Measurements from ENCODE around the gene FAM3C. TPM values are rescaled to one million over a fixed set of nuclear protein-coding genes. Genes with fewer than 3 reads are reported as not detected.
"Not testable (repeated sequence)": the region's sequence is repeated elsewhere in the genome, so short reads cannot be mapped to it uniquely, and the experiment has no call there.

FAM3C gene
- total and polyA plus RNA-seq, 2 experiments from 2014 or later: 38.6 to 52.4 TPM

- peaks cover 7% of the 10 kb centered on the region for H3K4me1 ChIP-seq (ENCODE audit: insufficient read depth)
- H3K36me3 ChIP-seq (ENCODE audit: low read depth): no peaks in the 10 kb centered on the region
- no peaks in the 10 kb centered on the region; the same call in 1 of the 2 replicates for H3K27me3 ChIP-seq (replicated peaks; ENCODE audit: insufficient read depth)
- no peak overlapping the region for H3K4me3 ChIP-seq
- no peak overlapping the region for H3K4me2 ChIP-seq (ENCODE audit: unreplicated experiment)
- TF ChIP-seq EZH2 (IDR thresholded peaks at IDR 0.05; ENCODE audit: insufficient read depth, poor library complexity, severe bottlenecking) (no peak), EZH2phosphoT487 (IDR thresholded peaks at IDR 0.05; ENCODE audit: insufficient read depth, low read depth) (no peak)
- no peaks in the 10 kb centered on the region for H3K79me2 ChIP-seq (ENCODE audit: insufficient read depth)
- DNase-seq: no peak
- WGBS, 2 experiments (ENCODE audit: low coverage in 1 of 2, low lambda C conversion rate in 2 of 2, missing lambda C conversion rate in 2 of 2): 68 to 77% methylated on average over 6 of the region's 6 CpGs
- H3K9ac ChIP-seq: no peak overlapping the region
- H2AFZ ChIP-seq: no peak overlapping the region
- H3K9me3 ChIP-seq (ENCODE audit: low read depth): no peaks in the 10 kb centered on the region
- H3K27ac ChIP-seq: no peak overlapping the region
- H4K20me1 ChIP-seq (ENCODE audit: insufficient read depth): no peaks in the 10 kb centered on the region
- no peaks in the 10 kb centered on the region for H3K9me2 ChIP-seq (ENCODE audit: insufficient read depth)
- no peaks in the 10 kb centered on the region for H3F3A ChIP-seq (ENCODE audit: insufficient read depth)
- in situ Hi-C loops (cut with MboI): no loop called here
Observed at GRCh38 chr7:121437470-121437869, 41.4 kb upstream of the FAM3C start.

DNA sequence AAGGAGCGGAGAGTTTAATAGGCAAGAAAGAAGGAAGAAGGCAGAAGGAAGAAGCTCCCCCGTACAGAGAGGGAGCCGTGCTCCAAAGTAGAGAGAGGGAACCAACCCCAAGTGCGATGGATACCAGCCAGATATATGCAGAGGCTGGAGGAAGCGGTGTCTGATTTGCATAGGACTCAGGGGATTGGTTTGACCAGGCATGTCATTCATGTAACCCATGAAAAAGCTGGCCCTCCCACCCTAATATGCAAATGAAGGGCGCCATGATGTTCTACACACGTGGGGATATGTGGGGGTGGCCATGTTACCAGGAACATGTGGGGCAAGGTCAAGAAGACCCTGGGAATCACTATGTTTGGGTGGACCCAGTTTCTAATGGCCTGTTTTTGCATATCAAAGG is 40.6 kb upstream of the FAM3C start:
- Histone ChIP-seq H3K79me2 (ENCODE audit: insufficient read depth) (no peaks in the 10 kb centered on the region), H3K9me2 (ENCODE audit: insufficient read depth) (no peaks in the 10 kb centered on the region), H3K36me3 (ENCODE audit: low read depth) (no peaks in the 10 kb centered on the region), H3K9ac (no peak overlapping the region), H4K20me1 (ENCODE audit: insufficient read depth) (no peaks in the 10 kb centered on the region), H3K27ac (no peak overlapping the region), H3K4me1 (ENCODE audit: insufficient read depth) (peaks cover 7% of the 10 kb centered on the region), H3K4me2 (ENCODE audit: unreplicated experiment) (no peak overlapping the region), H3F3A (ENCODE audit: insufficient read depth) (no peaks in the 10 kb centered on the region), H3K4me3 (no peak overlapping the region), H3K27me3 (replicated peaks; ENCODE audit: insufficient read depth) (no peaks in the 10 kb centered on the region; the same call in 1 of the 2 replicates), H3K9me3 (ENCODE audit: low read depth) (no peaks in the 10 kb centered on the region), H2AFZ (no peak overlapping the region)
- in situ Hi-C loops (cut with MboI): no loop called here
- WGBS, 2 experiments (ENCODE audit: low coverage in 1 of 2, low lambda C conversion rate in 2 of 2, missing lambda C conversion rate in 2 of 2): 80 to 87% methylated on average over 7 of the region's 7 CpGs
- TF ChIP-seq EZH2phosphoT487 (IDR thresholded peaks at IDR 0.05; ENCODE audit: insufficient read depth, low read depth) (no peak), EZH2 (IDR thresholded peaks at IDR 0.05; ENCODE audit: insufficient read depth, poor library complexity, severe bottlenecking) (no peak)
- no peak for DNase-seq

- 87 to 93% methylated on average over 1 of the region's 1 CpG for WGBS, 2 experiments (ENCODE audit: low coverage in 1 of 2, low lambda C conversion rate in 2 of 2, missing lambda C conversion rate in 2 of 2)
- Histone ChIP-seq H3K79me2 (ENCODE audit: insufficient read depth) (no peaks in the 10 kb centered on the region), H3F3A (ENCODE audit: insufficient read depth) (no peaks in the 10 kb centered on the region), H3K4me2 (ENCODE audit: unreplicated experiment) (no peak overlapping the region), H3K36me3 (ENCODE audit: low read depth) (no peaks in the 10 kb centered on the region), H4K20me1 (ENCODE audit: insufficient read depth) (no peaks in the 10 kb centered on the region), H3K27ac (no peak overlapping the region), H3K4me1 (ENCODE audit: insufficient read depth) (peaks cover 7% of the 10 kb centered on the region), H3K9me3 (ENCODE audit: low read depth) (no peaks in the 10 kb centered on the region), H3K27me3 (replicated peaks; ENCODE audit: insufficient read depth) (no peaks in the 10 kb centered on the region; the same call in 1 of the 2 replicates), H2AFZ (no peak overlapping the region), H3K9me2 (ENCODE audit: insufficient read depth) (no peaks in the 10 kb centered on the region), H3K4me3 (no peak overlapping the region), H3K9ac (no peak overlapping the region)
- TF ChIP-seq EZH2 (IDR thresholded peaks at IDR 0.05; ENCODE audit: insufficient read depth, poor library complexity, severe bottlenecking) (no peak), EZH2phosphoT487 (IDR thresholded peaks at IDR 0.05; ENCODE audit: insufficient read depth, low read depth) (no peak)
- in situ Hi-C loops (cut with MboI): no loop called here
- no peak for DNase-seq
Observed at GRCh38 chr7:121436136-121436535, 40.0 kb upstream of the FAM3C start.

GRCh38 chr7:121433775-121434174 is 37.7 kb upstream of the FAM3C start:
- no peaks in the 10 kb centered on the region for H3F3A ChIP-seq (ENCODE audit: insufficient read depth)
- TF ChIP-seq EZH2phosphoT487 (IDR thresholded peaks at IDR 0.05; ENCODE audit: insufficient read depth, low read depth) (no peak), EZH2 (IDR thresholded peaks at IDR 0.05; ENCODE audit: insufficient read depth, poor library complexity, severe bottlenecking) (no peak)
- H3K9me3 ChIP-seq (ENCODE audit: low read depth): no peaks in the 10 kb centered on the region
- no peak overlapping the region for H3K9ac ChIP-seq
- H3K79me2 ChIP-seq (ENCODE audit: insufficient read depth): no peaks in the 10 kb centered on the region
- no peak for DNase-seq
- H3K27ac ChIP-seq: no peak overlapping the region
- WGBS, 2 experiments (ENCODE audit: low coverage in 1 of 2, low lambda C conversion rate in 2 of 2, missing lambda C conversion rate in 2 of 2): 74 to 77% methylated on average over 2 of the region's 2 CpGs
- H3K36me3 ChIP-seq (ENCODE audit: low read depth): no peaks in the 10 kb centered on the region
- no peak overlapping the region for H3K4me3 ChIP-seq
- in situ Hi-C loops (cut with MboI): no loop called here
- no peaks in the 10 kb centered on the region; the same call in 1 of the 2 replicates for H3K27me3 ChIP-seq (replicated peaks; ENCODE audit: insufficient read depth)
- no peaks in the 10 kb centered on the region for H4K20me1 ChIP-seq (ENCODE audit: insufficient read depth)
- H3K9me2 ChIP-seq (ENCODE audit: insufficient read depth): no peaks in the 10 kb centered on the region
- H3K4me1 ChIP-seq (ENCODE audit: insufficient read depth): peaks cover 7% of the 10 kb centered on the region
- no peak overlapping the region for H2AFZ ChIP-seq
- no peak overlapping the region for H3K4me2 ChIP-seq (ENCODE audit: unreplicated experiment)

DNA sequence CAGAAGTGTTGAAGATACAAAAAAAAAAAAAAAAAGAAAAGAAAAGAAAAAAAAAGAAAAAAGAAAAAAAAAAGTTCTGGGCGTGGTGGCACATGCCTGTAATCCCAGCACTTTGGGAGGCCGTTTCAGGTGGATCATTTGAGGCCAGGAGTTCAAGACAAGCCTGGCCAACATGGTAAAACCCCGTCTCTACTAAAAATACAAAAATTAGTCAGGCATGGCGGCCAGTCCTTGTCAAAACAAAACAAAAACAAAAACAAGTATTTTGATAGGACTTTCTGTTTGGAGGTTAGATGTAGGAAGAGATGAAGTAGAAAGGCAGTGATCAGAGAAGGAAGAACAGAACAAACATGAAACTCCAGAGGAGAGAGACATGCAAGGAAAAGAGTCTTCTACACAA is 36.4 kb upstream of the FAM3C start:
- H4K20me1 ChIP-seq (ENCODE audit: insufficient read depth); H3K4me2 ChIP-seq (ENCODE audit: unreplicated experiment); H3K27ac ChIP-seq; H3K9ac ChIP-seq; DNase-seq; H3K4me1 ChIP-seq (ENCODE audit: insufficient read depth); H2AFZ ChIP-seq; H3F3A ChIP-seq (ENCODE audit: insufficient read depth); H3K9me2 ChIP-seq (ENCODE audit: insufficient read depth); H3K79me2 ChIP-seq (ENCODE audit: insufficient read depth); H3K27me3 ChIP-seq (replicated peaks; ENCODE audit: insufficient read depth); in situ Hi-C loops (cut with MboI); H3K4me3 ChIP-seq; H3K9me3 ChIP-seq (ENCODE audit: low read depth); H3K36me3 ChIP-seq (ENCODE audit: low read depth): not testable (repeated sequence)
- WGBS, 2 experiments (ENCODE audit: low coverage in 1 of 2, low lambda C conversion rate in 2 of 2, missing lambda C conversion rate in 2 of 2): 44 to 59% methylated on average over 4 of the region's 4 CpGs
